Choroid plexus epithelial cell (primary cell): Measurements from ENCODE around the gene MPP3.

Source experiments
- DNase-seq: peaks from one replicate; pipeline ENCODE4 v3.0.0-alpha.2; 2010; ENCODE audit warnings: low read depth
- H3K4me3 ChIP-seq: 2 replicates; pipeline ENCODE4 v1.5.1; 2011; ENCODE audit warnings: low read depth, mild to moderate bottlenecking, control low read depth, low read length, moderate library complexity
- CTCF ChIP-seq: conservative IDR thresholded peaks from 2 replicates; pipeline ENCODE4 v1.5.1; 2011; ENCODE audit warnings: low read depth, mild to moderate bottlenecking, control low read depth, inconsistent platforms, low read length, moderate library complexity

Gene MPP3

GRCh38 chr17:43772877-43773648 lies 59.9 kb downstream of the MPP3 start:
- no peak overlapping the region for H3K4me3 ChIP-seq
- no peak for TF ChIP-seq CTCF
- DNase-seq: no peak

GRCh38 chr17:43771463-43771862 lies 61.5 kb downstream of the MPP3 start:
- no peak for DNase-seq
- no peak overlapping the region for H3K4me3 ChIP-seq
- TF ChIP-seq CTCF: no peak

- no peak for TF ChIP-seq CTCF
- DNase-seq: no peak
- no peak overlapping the region for H3K4me3 ChIP-seq
These were observed 62.0 kb downstream of the MPP3 start for GRCh38 chr17:43770957-43771356.

GRCh38 chr17:43769859-43770258 lies 63.1 kb downstream of the MPP3 start:
- no peak for TF ChIP-seq CTCF
- DNase-seq: no peak
- no peak overlapping the region for H3K4me3 ChIP-seq

GRCh38 chr17:43769426-43769825 lies 63.5 kb downstream of the MPP3 start:
- DNase-seq: no peak
- H3K4me3 ChIP-seq: no peak overlapping the region
- no peak for TF ChIP-seq CTCF

- TF ChIP-seq CTCF: no peak
- DNase-seq: no peak
- H3K4me3 ChIP-seq: no peak overlapping the region
These were observed 64.0 kb downstream of the MPP3 start for GRCh38 chr17:43768943-43769342.

- TF ChIP-seq CTCF: no peak
- DNase-seq: no peak
- H3K4me3 ChIP-seq: no peak overlapping the region
These were observed 64.6 kb downstream of the MPP3 start for GRCh38 chr17:43768382-43768781.
